GM21447 (cell line): ENCODE data around the gene NAGA.

ENCODE experiments used
- ATAC-seq: cut with Tn5 transposase; IDR thresholded peaks from one replicate; pipeline ENCODE4 v1.9.1; 2021; ENCODE audit not compliant: unreplicated experiment

NAGA gene

DNA sequence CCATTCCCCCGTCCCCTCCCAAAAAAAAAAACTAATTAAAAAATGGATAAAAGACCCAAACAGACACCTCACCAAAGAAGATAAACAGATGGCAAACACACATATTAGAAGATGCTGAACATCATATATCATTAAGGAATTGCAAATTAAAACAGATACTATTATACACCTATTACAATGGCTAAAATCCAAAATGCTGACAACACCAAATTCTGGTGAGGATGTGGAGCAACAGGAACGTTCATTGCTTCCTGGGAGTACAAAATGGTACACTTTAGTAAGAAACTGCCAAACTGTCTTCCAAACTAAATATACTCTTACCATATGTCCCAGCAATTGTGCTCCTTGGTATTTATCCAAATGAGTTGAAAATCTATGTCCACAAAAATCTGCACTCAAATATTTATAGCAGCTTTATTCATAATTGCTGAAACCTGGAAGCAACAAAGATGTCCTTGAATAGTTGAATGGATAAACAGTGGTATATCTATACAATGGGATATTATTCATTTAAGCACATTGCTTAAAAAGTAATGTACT lies 19.9 kb downstream of the NAGA start:
- no peak for ATAC-seq

DNA sequence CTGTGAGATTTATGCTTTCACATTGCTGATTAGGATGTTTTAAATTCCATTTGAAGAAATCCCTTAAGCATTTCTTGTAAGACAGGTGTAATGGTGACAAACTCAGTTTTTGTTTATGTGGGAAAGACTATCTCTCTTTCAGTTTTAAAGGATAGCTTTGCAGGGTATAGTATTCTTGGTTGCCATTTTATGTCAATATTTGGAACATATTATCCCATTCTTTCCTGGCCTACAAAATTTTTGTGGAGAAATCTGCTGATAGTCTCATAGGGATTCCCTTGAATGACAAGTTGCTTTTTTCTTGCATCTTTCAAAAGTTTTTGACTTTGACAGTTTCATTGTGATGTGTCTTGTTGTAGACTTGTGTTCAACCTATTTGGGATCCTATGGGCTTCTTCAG lies 28.8 kb downstream of the NAGA start:
- no peak for ATAC-seq

DNA sequence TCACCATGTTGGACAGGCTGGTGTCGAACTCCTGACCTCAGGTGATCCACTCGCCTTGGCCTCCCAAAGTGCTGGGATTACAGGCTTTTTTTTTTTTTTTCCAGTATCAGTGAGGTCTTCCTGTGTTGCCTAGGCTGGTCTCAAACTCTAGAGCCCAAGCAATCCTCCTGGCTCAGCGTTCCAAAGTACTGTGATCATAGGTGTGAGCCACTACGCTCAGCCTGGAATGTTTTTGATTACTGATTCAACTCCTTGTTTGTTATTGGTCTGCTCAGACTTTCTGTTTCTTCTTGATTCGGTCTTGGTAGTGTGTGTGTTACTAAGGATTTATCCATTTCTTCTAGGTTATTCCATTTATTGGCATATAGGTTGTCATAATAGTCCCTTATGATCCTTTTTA lies 31.3 kb downstream of the NAGA start:
- no peak for ATAC-seq

DNA sequence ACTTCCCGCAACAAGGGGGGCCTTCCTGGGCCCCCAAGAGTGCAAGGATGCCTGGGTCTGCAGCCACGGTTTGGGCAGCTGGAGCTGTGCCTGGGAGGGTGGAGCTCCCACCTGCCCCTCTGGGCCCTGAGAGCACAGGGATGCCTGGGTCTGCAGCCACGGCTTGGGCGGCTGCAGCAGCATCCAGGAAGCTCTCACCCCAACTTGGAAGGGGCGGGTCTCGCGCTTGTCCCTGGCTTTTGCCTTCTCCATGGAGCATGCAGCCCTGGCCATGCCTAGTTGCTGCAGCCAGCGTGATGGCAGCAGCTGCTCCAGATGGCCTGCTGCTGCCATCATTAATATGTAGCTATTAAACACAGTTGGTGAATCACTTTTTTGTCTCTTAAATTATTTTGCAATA lies 35.4 kb downstream of the NAGA start:
- ATAC-seq: no peak

DNA sequence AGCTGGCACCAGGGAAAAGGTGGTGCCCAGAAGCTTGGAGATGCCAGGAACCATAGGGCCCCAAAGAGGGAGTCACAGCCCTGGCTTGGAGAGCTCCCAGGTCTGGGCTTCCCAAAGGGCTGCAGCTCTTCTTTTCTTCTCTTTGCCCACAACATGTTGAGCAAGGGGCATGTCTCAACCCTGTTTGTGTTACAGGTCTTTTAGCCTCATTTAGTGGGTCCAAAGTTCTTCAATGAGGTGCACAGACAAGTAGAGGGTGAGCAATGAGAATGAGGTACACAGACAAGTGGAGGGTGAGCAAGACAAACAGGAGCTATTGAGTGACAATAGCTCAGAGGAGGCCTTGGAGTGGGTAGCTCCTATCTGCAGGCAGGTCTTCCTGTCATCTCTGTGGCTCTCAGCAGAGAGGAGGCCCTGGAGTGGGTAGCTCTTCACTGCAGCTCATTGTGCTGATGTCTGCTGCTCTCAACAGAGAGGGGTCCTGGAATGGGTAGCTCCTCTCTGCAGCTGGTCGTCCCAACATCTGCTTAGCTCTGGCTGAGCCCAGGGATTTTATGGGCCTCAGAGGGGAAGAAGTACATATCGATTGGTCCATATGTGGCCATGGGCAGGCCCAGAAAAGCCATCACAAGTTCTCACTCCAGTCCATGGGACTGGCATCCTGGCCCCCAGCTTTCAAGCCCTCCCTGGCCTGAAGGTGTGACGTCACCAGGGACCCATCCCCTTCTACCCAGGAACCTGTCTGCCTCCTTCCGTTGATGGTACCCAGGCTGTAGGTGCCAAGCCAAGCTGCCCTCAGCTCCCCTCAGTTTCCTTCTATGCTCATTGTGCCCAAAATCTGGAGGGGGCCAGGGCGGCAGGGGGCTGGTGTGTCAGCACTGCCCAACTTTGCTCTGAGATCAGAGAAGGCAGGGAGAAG lies 37.1 kb downstream of the NAGA start:
- no peak for ATAC-seq

DNA sequence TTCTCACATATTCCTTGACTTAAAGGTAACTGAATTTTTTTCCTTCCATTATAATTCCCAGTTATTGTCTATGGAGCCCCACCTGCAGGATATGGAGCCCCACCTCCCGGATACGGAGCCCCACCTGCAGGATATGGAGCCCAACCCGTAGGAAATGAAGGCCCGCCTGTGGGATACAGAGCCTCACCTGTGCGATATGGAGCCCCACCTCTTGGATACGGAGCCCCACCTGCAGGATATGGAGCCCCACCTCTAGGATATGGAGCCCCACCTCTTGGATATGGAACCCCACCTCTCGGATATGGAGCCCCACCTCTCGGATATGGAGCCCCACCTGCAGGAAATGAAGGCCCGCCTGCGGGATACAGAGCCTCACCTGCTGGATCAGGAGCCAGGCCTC lies 43.9 kb downstream of the NAGA start:
- ATAC-seq: no peak

DNA sequence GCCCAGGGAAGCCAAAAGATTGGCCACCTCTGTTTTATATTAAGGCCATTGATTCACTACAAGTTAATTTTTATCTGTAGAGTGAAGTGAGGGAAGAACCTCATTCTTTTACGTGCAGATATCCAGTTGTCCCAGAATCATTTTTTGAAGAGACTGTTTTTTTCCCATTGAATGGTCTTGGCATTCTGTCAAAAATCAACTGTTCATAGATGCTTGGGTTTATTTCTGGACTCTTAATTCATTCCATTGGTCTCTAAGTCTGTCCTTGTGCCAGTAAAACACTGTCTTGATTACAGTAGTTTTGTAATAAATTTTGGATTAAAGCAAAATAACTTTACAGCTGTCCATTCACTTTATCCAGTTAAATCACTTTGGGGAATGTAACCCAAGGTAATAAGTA lies 45.2 kb downstream of the NAGA start:
- no peak for ATAC-seq

DNA sequence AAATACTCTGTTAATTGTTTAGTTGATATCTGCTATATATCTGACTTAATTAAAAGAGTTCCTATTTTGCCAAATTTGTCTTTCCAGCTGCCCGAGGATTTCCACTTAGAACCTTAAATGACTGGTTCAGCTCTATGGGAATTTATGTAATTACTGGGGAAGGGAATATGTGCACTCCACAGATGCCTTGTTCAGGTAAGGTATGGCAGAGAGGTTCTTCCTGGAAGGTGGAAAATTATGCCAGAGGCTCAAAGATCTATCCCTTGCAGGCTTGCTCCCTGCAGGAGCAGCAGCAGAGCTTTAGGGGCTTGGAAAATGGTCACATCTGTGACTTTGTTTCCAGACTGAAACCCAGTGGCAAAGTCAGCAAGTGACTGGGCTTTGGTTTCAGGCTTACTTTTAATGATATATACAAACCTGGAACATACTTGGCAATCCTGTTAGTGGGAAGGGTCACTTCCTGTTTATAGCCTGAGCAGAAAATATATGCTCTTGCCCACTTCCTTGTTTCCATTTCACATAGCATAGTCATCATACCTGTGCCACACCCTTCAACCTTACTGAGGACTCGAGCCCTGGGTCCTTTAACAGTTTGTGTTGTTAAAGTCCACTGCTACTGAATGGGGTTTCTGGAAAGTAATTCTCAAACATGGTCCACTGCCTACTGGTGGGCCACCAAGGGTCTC lies 48.3 kb downstream of the NAGA start:
- no peak for ATAC-seq

DNA sequence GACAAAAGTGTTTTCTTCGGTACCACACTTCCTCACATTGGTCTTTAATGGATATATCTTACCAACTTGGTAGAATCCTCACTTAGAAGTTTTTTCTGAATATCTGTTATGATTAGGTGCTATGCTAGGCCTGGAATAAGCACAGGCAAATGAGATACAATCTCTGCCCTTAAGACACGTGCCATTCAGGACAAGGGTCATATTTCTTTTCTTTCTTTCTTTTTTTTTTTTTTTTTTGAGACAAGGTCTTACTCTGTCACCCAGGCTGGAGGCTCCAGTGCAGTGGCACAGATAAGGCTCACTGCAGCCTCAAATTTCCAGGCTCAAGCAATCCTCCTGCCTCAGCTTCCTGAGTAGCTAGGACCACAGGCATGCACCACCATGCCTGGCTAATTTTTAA lies 49.0 kb downstream of the NAGA start:
- no peak for ATAC-seq

DNA sequence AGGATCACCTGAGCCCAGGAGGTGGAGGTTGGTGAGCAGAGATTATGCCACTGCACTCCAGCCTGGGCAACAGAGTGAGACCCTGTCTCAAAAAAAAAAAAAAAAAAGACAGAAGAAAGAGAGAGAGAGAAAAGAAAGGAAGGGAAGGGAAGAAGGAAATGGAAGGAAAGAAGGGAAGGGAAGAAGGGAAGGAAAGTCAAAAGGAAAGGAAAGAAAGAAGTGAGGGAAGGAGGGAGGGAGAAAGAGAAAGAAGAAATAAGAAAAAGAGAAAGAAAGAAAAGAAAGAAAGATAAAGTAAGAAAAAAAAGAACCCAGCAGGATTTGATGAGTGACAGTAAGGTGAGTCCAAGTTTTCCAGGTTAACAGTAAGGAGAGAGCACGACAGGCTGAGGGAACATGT lies 52.4 kb downstream of the NAGA start:
- no peak for ATAC-seq

DNA sequence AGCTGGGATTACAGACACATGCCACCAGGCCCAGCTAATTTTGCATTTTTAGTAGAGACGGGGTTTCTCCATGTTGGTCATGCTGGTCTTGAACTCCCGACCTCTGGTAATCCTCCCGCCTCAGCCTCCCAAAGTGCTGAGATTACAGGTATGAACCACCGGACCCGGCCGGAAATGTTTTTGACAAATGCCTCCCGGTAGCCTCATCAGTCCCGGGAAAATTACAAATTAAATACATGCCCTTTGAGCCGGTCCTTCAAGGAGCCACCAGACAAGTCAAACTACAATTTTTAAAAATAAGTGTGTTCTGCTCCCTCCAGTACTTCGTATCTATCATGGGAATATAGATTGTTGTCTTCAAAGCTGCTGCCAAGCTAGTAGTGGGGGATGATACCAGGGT lies 54.5 kb downstream of the NAGA start:
- ATAC-seq: no peak

DNA sequence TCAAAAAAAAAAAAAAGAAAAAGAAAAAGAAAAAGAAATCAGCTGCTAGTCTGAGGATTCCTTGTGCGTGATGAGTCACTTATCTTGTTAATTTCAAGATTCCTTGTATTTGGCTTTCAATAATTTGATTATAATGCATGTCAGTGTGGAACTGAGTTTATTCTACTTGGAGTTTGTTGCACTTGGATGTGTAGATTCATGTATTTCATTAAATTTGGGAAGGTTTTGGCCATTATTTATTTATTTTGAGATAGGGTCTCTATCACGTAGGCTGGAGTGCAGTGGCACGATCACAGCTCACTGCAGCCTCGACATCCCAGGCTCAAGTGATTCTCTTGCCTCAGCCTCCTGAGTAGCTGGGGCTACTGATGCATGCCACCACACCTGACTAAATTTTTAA lies 57.2 kb downstream of the NAGA start:
- ATAC-seq: no peak

DNA sequence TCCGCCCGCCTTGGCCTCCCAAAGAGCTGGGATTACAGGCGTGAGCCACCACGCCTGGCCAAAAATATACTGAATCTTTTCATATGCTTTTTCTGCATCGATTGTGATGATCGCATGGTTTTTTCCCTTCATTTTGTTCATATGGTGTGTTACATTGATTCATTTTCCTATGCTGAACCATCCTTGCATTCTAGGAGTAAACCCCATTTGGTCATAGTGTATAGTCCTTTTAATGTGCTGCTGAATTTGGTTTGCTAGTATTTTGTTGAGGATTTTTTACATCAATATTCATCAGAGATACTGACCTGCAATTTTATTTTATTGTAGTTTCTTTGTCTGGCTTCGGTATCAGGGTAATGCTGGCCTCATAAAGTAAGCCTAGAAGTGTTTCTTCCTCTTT lies 59.8 kb downstream of the NAGA start:
- ATAC-seq: no peak
